Activated T-cell treated with anti-CD3 and anti-CD28 coated beads, Interleukin-2, amount 50 U/mL, for 72 hours (primary cell): Measurements from ENCODE around the gene SLC5A1. TPM values are rescaled to one million over a fixed set of nuclear protein-coding genes. Genes with fewer than 3 reads are reported as not detected.
"Not testable (repeated sequence)": the region's sequence is repeated elsewhere in the genome, so short reads cannot be mapped to it uniquely, and the experiment has no call there.

ENCODE experiments used
- ATAC-seq, 2 donors: fragments of 150-1000 bp; cut with Tn5 transposase; replicated peaks in 1 of 2; 2 replicates each; pipeline ENCODE4 v1.10.0; 2021; ENCODE audit warnings: moderate library complexity in 2 of 2, mild to moderate bottlenecking in 1 of 2
- DNase-seq, 2 donors: peaks; one replicate each; pipeline ENCODE4 v3.0.0; 2021 to 2022; ENCODE audit warnings: mixed read lengths in 1 of 2
- H3K27ac Mint-ChIP-seq: one replicate; pipeline ENCODE4 v1.8.0; 2022; ENCODE audit warnings: mild to moderate bottlenecking, moderate library complexity, mixed read lengths
- H3K27me3 Mint-ChIP-seq: one replicate; pipeline ENCODE4 v1.8.0; 2022; ENCODE audit warnings: low read depth, mixed read lengths
- H3K36me3 Mint-ChIP-seq, 2 donors: one replicate each; pipeline ENCODE4 v1.8.0; 2022; ENCODE audit warnings: mixed read lengths in 2 of 2, mild to moderate bottlenecking in 1 of 2; ENCODE audit not compliant: insufficient read depth in 2 of 2
- H3K4me1 Mint-ChIP-seq: one replicate; pipeline ENCODE4 v1.8.0; 2022; ENCODE audit warnings: low read depth, mixed read lengths
- H3K4me3 Mint-ChIP-seq, 2 donors: one replicate each; pipeline ENCODE4 v1.8.0; 2022; ENCODE audit warnings: mild to moderate bottlenecking in 2 of 2, mixed read lengths in 2 of 2, moderate library complexity in 2 of 2
- H3K9me3 Mint-ChIP-seq, 2 donors: one replicate each; pipeline ENCODE4 v1.8.0; 2022; ENCODE audit warnings: mixed read lengths in 2 of 2
- total RNA-seq, 2 donors: library from RNA; stranded (reverse); gene quantifications; one replicate each; pipeline ENCODE4 v1.2.3, GENCODE V29; 2022

The SLC5A1 gene
- total RNA-seq, 2 donors from 2014 or later: not detected

DNA sequence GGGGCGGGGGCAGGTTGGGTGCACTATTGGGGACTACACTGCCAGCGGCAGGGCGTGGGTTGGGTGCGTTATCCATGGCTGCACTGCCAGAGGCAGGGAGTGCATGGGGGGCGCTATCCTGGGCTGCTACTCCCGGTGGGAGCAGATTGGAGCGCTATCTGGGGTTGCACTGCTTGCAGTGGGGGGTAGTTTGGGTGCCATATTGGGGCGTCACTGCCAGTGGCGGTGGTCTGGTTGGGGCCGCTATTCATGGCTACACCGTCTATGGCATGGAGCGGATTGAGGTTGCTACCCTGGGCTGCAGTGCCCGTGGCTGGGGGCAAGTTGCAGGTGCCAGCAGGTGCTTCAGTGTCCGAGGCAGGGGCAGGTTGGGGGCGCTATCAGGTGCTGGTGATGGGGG is 79.8 kb downstream of the SLC5A1 start:
- Mint-ChIP-seq H3K9me3 (no peaks in the 10 kb centered on the region), H3K27ac (no peak overlapping the region), H3K36me3 (no peaks in the 10 kb centered on the region), H3K4me1 (peaks cover 7% of the 10 kb centered on the region), H3K27me3 (no peaks in the 10 kb centered on the region), H3K4me3 (no peak overlapping the region)
- DNase-seq: no peak
- ATAC-seq: no peak

DNA sequence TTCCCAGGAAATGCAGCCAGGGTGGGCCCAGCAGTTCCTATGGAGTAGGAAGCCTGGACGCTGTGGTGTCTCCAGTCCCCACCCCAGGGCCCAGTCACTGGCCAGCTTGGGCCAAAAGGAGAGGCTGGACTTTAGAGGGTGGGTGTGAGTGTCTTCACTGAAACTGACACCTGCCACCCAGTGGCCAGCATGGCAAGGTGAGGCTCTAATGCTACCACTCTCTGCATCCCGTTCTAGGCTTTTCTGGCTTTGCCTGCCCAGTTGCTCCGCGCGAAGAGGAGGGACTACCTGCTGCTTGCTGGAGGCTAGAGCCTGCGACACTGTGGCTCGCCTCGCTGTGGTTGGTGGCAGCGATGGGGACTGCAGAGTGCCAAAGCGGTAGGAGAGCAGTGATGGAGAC is 80.6 kb downstream of the SLC5A1 start:
- Mint-ChIP-seq H3K27me3 (no peaks in the 10 kb centered on the region), H3K36me3 (no peaks in the 10 kb centered on the region), H3K4me1 (peaks cover 7% of the 10 kb centered on the region), H3K9me3 (no peaks in the 10 kb centered on the region), H3K4me3 (no peak overlapping the region), H3K27ac (no peak overlapping the region)
- DNase-seq (no peak), ATAC-seq (no peak)

DNA sequence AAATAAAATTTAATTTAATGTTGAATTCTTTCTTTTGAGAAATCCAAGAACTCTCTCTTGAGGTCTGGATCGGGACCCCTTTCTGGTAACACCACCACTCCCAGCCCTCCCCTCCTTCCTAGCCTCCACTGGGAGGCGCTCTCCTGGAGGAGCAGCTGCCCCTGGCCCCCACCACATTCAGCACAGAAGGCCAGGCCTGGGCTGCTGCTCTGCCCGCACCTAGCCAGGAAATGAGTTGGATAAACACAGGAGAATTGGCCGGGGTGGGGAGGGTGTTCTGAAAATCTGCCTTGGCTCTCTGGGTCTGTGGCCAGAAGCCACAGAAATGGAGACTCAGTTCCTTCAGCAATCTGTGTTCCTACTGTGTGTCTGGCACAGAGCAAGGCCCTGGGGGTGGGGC is 84.8 kb downstream of the SLC5A1 start:
- Mint-ChIP-seq H3K36me3 (no peaks in the 10 kb centered on the region), H3K4me1 (peaks cover 7% of the 10 kb centered on the region), H3K9me3 (no peaks in the 10 kb centered on the region), H3K4me3 (no peak overlapping the region), H3K27me3 (no peaks in the 10 kb centered on the region), H3K27ac (no peak overlapping the region)
- DNase-seq: no peak
- no peak for ATAC-seq

DNA sequence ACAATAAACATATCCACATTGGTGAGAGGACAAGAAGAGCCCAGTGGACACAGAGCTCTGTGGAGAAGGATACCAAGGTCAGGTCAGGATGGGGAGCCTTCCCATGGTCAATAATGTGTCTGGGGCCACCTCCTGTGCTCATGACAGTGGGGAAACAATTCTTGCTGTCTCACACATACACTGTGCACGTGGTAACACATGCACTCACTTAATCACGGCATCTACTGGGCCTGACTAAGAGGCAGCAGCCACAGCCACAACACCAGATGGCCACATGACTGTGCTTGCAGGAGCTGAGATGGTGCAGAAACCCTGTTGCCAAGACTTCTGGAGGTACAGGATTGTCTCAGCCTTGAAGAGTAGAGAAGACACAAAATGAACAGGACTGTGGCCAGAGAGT is 87.4 kb downstream of the SLC5A1 start:
- H3K4me1 Mint-ChIP-seq: peaks cover 2% of the 10 kb centered on the region
- ATAC-seq (no peak), DNase-seq (no peak)
- no peak overlapping the region for H3K4me3 Mint-ChIP-seq
- no peak overlapping the region for H3K27ac Mint-ChIP-seq
- H3K27me3 Mint-ChIP-seq: no peaks in the 10 kb centered on the region
- H3K36me3 Mint-ChIP-seq: no peaks in the 10 kb centered on the region
- H3K9me3 Mint-ChIP-seq: no peaks in the 10 kb centered on the region

DNA sequence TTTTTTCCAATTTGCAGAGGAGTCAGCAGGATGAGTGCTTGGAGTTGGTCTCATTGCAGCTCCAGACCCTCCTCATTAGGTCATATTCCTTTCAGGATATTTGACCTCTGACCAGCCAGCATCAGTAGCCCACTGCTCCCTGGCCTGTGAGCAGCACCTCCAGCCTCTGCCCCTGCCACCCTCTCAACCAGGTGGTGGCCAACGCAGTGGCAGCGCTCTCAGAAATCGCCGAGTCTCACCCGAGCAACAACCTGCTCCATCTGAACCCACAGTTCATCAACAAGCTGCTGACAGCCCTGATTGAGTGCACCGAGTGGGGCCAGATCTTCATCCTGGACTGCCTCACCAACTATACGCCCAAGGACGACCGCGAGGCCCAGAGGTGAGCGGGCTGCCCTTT is 89.1 kb downstream of the SLC5A1 start:
- ATAC-seq: no peak
- DNase-seq: no peak
- Mint-ChIP-seq H3K4me3 (no peak overlapping the region), H3K36me3 (no peaks in the 10 kb centered on the region), H3K9me3 (no peaks in the 10 kb centered on the region), H3K4me1 (peaks cover under 1% of the 10 kb centered on the region), H3K27ac (no peak overlapping the region), H3K27me3 (no peaks in the 10 kb centered on the region)

DNA sequence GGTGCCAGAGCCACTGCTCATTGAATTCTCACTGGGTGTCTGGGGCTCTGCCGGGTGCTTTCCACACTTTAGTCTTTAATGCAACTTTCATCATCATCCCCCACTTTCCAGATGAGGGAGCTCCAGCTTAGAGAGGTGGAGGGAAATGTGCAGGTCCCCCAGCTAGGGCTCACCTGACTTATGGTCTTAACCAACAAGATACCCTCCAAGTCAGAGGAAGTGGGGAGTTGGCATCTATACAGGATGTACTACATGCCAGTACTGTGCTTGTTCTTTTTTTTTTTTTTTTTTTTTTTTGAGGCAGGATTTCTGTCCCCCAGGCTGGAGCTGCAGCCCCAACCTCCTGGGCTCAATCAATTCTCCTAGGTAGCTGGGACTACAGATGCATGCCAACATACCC is 89.7 kb downstream of the SLC5A1 start:
- ATAC-seq (no peak), DNase-seq (no peak)
- H3K4me1 Mint-ChIP-seq: peaks cover 7% of the 10 kb centered on the region
- no peak overlapping the region for H3K27ac Mint-ChIP-seq
- no peaks in the 10 kb centered on the region for H3K27me3 Mint-ChIP-seq
- no peaks in the 10 kb centered on the region for H3K36me3 Mint-ChIP-seq
- H3K9me3 Mint-ChIP-seq: no peaks in the 10 kb centered on the region
- H3K4me3 Mint-ChIP-seq: no peak overlapping the region

DNA sequence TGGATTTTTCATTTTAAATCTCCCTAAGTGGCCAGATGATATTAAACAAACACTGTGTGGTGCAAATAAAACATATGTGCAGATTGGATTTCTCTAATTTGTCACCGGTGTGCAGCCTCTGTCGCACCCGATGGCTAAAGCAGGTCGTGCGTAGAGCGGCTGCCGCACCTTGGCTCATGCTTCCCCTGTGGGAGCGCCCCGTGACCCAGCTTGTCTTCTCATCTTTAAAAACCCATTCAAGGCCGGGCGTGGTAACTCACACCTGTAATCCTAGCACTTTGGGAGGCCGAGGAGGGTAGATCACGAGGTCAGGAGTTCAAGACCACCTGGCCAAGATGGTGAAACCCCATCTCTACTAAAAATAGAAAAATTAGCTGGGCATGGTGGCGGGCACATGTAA is 91.7 kb downstream of the SLC5A1 start:
- peaks cover 12% of the 10 kb centered on the region for H3K4me1 Mint-ChIP-seq
- H3K27ac Mint-ChIP-seq, DNase-seq, ATAC-seq, H3K36me3 Mint-ChIP-seq, H3K27me3 Mint-ChIP-seq, H3K9me3 Mint-ChIP-seq, H3K4me3 Mint-ChIP-seq: not testable (repeated sequence)

DNA sequence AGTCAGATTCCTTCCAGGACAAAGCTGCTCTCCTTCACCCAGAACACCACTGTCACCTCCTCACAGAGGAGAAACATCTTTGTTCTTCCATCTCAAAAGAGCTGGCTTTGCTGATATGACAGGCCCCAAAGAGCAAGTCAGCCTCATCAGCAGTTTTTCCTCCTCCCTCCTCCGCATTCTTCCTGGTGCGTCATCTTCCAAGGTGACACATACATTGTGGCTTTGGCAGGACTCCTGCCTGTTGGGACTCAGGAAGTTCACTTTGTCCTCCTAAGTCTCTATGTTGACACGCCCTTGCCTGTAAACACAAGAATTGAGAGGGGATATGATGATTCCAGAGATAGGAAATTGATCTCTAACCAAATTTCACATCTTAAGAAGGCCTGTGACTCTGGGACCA is 92.9 kb downstream of the SLC5A1 start:
- H3K27me3 Mint-ChIP-seq, ATAC-seq, H3K36me3 Mint-ChIP-seq, H3K27ac Mint-ChIP-seq, H3K4me3 Mint-ChIP-seq, DNase-seq, H3K9me3 Mint-ChIP-seq: not testable (repeated sequence)
- peaks cover 12% of the 10 kb centered on the region for H3K4me1 Mint-ChIP-seq

DNA sequence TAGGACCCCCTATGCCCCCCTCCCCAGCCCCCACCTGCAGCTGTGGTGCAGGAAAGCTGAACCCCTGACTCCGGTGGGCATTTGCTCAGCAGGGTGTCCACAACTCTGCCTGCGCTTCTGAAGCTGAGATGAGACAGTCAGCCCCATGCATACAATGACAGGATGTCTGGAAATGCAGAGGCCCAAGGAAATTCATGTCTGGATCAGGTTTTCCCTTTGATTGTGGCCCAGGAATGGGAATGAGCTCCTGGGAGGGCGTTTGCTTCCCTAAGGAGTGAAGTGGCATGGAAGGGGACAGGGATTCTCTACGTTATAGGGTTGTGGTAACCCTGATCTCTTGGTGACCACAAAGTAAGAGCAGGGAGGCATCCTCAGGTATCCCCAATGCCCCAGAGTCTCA is 93.8 kb downstream of the SLC5A1 start:
- Mint-ChIP-seq H3K4me1 (peaks cover 21% of the 10 kb centered on the region), H3K4me3 (peak overlapping the region in 1 of 2 donors; percentile 89)
- not testable (repeated sequence) for H3K36me3 Mint-ChIP-seq, H3K27ac Mint-ChIP-seq, H3K9me3 Mint-ChIP-seq, DNase-seq, H3K27me3 Mint-ChIP-seq, ATAC-seq

DNA sequence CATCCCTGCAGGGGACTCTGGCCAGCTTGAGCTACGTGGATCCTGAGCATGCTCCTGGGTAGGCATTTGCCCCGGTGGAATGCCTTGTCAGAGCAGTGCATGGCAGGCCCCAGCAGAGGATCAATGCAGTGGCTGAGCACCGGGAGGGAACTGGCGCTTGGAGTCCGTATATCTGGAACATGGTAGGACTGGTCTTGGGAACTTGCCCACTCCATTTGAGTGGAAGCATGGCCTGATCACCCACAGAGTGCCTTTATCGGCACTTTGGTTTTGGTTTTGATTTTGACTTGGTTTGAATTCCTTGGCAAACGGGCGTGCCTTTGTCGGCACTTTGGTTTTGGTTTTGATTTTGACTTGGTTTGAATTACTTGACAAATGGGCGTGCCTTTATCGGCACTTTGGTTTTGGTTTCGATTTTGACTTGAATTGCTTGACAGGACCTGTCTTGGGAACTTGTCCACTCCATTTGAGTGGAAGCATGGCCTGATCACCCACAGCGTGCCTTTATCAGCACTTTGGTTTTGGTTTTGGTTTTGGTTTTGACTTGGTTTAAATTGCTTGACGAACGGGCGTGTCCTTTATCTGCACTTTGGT is 94.8 kb downstream of the SLC5A1 start:
- DNase-seq: peak; percentile 39 to 63
- peak overlapping the region; percentile 79 for H3K27ac Mint-ChIP-seq
- H3K4me1 Mint-ChIP-seq: peaks cover 30% of the 10 kb centered on the region
- H3K4me3 Mint-ChIP-seq: peak overlapping the region; percentile 67 to 89
- peak; percentile 64 to 67 for ATAC-seq
- not testable (repeated sequence) for H3K36me3 Mint-ChIP-seq, H3K9me3 Mint-ChIP-seq, H3K27me3 Mint-ChIP-seq

DNA sequence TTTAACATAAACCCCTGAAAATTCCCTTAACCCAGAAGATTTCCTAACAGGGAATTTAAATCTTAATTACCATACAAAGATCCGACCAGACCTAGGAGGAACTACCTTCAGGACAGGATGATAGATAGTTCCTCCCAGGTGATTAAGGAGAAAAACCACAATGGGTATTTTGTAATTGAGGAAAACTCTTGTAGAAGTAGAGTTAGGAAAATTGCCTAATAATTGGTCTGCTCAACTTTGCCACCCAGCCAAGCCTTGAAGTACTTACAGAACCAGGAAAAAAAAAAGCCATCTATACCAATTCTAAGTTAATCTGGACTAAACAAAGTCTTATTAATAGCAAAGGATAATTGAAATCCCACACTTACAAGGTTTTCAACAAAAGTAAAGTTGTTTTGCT is 95.5 kb downstream of the SLC5A1 start:
- Mint-ChIP-seq H3K4me3 (peak overlapping the region; percentile 67 to 89), H3K4me1 (peaks cover 38% of the 10 kb centered on the region), H3K27ac (peak overlapping the region; percentile 81)
- ATAC-seq, H3K36me3 Mint-ChIP-seq, H3K27me3 Mint-ChIP-seq, H3K9me3 Mint-ChIP-seq, DNase-seq: not testable (repeated sequence)

DNA sequence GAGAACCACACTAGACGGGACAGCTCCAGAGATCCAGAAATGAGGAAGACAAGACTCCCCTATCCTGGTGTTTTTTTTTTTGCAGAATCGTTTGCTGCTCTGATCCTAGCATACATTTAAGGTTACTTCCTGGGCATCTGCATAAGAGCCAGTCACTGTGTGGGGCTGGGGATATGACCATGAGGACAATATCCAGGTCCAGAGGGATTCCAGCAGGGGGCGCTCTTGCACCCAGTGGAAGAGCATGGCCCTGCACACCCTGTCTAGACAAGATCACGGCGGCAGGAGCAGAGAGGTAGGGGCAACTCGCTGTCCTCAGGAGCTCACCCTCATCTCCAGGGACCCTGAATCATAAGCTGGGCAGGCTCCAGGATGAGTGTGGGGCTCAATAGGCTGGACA is 97.6 kb downstream of the SLC5A1 start:
- H3K4me1 Mint-ChIP-seq: peaks cover 54% of the 10 kb centered on the region
- H3K4me3 Mint-ChIP-seq, H3K9me3 Mint-ChIP-seq, H3K27me3 Mint-ChIP-seq, H3K27ac Mint-ChIP-seq, H3K36me3 Mint-ChIP-seq: not testable (repeated sequence)
- DNase-seq (peak in 1 of 2 donors; percentile 13), ATAC-seq (peak; percentile 54 to 67)

DNA sequence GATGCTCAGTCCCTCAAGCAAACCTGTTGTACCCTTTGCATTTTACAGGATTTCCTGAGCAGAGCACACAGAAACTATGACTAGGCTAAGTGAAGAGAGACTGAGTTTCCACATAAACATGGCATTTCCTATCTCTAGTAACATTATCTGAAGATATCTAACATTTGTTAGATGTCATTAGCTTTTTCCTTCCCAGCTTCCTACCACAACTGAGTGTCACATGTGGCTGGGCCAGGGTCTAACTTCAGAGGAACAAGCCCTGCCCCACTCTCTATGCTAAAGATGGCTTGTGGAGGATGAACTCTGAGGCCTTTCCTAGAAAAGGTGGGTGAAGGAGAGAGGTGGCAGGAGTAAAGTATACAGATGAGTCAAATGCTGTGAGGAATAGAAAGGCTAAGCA is 99.5 kb downstream of the SLC5A1 start:
- peak overlapping the region; percentile 31 to 56 for H3K4me3 Mint-ChIP-seq
- H3K9me3 Mint-ChIP-seq: peaks cover 6% of the 10 kb centered on the region in 2 donors
- DNase-seq (no peak), ATAC-seq (peak; percentile 38 to 53)
- H3K4me1 Mint-ChIP-seq: peaks cover 49% of the 10 kb centered on the region
- no peaks in the 10 kb centered on the region for H3K27me3 Mint-ChIP-seq
- H3K36me3 Mint-ChIP-seq: peaks cover 3% of the 10 kb centered on the region in 2 donors
- peak overlapping the region; percentile 31 for H3K27ac Mint-ChIP-seq

DNA sequence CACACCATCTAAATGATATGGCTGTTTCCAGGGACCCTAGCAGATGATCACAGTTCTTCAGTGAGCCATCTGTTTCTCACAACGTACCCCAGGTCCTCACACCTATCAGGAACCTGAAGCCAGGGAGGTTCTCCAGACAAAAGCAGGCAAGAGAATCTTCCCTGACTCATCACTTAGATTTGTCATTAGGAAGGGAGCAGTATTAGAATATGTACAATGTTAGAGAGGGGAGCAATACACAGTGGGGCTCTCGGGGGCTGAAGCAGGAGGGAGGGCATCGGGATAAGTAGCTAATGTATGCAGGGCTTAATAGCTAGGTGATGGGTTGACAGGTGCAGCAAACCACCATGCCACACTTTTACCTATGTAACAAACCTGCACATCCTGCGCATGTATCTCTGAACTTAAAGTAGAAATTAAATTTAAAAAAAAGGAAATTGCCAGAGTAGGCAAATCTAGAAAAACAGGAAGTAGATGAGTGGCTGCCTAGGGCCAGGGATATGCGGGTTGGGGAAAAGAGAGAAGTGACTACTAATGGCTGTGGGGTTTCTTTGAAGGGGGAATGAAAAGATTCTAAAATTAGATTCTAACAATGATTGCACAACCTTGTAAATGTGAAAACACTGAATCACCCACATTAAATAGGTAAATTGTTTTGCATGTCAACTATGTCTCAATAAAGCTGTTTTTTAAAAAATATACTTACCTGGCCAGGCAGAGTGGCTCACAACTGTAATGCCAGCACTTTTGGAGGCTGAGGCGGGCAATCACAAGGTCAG is 101.6 kb downstream of the SLC5A1 start:
- no peak for DNase-seq
- ATAC-seq: peak in 1 of 2 donors; percentile 32
- peaks cover 2 to 3% of the 10 kb centered on the region in 2 donors for H3K36me3 Mint-ChIP-seq
- peaks cover 43% of the 10 kb centered on the region for H3K4me1 Mint-ChIP-seq
- H3K4me3 Mint-ChIP-seq: no peak overlapping the region
- H3K27ac Mint-ChIP-seq: no peak overlapping the region
- peaks cover 6% of the 10 kb centered on the region in 2 donors for H3K9me3 Mint-ChIP-seq
- H3K27me3 Mint-ChIP-seq: no peaks in the 10 kb centered on the region
